ENCODE measurements around the gene OGFR.

OGFR gene

DNA sequence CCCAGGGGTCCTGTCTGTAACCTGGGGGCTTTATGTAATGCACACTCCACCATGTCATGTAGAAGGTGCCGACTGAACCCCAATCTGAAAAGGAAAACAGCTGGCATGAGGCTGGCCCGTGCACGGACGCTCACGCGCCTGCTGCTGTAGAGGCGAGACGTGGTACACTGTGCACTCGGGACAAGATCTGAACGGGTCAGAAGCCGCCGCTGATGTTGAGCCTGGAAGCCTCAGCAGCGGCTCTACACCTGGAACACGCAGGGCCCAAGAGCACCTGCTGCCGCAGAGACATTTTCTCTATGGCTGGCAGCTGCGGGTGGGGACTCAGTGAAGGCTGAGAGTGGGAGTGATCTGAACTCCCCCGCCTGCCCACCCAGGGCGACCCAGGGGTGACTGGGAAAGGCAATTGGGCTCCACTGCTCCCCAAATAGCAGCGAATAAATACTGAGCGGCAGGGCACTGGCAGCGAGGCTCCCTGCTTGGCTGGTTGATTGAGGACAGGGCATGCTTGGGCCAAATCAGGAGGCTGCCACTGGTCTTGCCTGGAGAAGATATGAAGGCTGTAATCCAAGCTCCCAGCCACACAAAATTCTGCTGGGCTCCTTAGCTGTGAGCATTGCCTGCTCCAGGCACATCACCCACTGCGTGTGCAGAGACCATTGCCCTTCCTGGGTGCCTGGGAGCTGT lies 2.5 kb upstream of the OGFR start:
- no peak for DNase-seq

DNA sequence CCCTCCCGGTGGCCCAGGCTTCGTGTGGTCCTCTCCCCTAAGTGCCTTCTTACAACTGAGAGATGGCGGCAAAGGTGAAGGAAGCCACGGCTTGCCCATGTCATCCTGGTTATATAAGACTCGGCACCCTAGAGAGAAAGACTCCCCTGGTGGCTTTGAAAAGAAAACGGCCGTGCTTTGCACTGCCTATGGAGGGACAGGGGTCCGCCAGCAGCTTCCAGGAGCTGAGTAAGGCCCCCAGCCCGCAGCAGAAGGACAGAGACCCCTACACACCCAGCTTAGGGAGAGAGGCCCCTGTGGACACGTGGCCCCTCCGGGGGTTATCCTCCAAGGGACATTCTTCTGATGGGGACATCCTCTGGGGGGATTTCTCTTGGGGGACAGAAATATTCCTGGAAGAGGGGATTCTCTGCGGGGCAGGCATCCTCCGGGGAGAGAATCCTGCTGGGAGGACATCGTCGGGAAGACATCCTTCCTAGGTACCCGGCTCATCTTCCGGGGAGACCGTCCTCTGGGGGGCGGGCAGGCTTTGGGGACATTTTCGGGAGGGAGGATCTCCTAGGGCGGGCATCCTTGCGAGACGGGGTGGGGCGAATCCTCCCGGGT lies 511 bp upstream of the OGFR start:
- DNase-seq, result peak; percentile 38

DNA sequence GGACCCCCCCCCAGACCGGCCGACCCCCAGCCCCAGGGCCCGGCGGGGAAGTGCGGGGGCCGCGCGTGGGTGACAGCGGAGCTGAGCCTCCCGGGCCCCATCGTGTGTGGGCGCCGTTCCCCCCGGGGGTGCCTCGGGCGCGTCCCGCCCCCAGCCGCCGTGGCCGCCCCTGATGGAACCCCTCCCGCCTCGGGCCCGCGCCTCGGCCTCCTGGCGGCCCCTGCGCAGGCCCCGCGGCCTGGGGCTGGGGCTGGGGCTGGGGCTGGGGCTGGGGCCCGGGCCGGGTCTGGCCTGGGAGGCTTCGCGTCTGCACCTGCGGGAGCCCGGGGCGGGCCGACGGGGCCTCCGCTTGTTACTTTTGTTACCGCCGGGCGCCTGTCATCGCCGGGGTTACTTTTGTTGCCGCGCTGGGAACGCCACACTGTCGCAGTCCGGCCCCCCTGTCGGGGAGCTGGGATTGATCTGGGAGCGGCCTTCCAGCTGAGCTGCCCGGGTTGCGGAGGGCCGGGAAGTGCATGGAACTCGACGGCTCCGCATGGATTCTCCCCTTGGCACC lies 598 bp downstream of the OGFR start:
- peak; percentile 49 for DNase-seq

DNA sequence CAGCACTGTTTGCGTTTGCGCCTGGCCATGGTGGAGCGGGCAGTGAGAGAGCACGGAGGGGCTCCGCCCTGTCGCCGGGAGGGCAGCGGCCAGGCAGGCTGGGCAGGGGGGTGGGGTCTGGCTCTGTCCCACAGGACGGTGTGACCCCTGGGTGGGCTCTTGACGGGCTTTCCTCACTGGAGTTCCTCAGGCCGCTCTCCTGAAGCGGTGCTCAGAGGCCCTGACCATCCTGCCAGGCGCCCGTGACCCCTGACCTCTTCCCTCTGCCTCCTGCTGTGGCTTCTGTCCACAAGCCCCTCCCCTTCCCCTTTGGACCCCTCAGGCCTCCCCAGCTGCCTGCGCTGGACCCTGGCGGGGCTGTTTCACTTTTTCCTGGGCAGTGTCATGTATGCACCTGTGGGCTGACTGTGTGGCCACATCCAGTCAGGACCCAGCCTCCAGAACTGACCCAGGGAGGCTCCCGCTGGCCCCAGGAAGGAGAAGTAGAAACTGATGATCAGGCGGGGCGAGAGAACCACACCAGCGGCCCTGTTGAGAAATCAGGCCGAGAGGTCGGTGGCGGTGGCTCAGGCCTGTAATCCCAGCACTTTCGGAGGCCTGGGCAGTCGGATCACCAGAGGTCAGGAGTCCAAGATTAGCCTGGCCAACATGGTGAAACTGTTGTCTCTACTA lies 1.2 kb downstream of the OGFR start:
- no peak for DNase-seq

DNA sequence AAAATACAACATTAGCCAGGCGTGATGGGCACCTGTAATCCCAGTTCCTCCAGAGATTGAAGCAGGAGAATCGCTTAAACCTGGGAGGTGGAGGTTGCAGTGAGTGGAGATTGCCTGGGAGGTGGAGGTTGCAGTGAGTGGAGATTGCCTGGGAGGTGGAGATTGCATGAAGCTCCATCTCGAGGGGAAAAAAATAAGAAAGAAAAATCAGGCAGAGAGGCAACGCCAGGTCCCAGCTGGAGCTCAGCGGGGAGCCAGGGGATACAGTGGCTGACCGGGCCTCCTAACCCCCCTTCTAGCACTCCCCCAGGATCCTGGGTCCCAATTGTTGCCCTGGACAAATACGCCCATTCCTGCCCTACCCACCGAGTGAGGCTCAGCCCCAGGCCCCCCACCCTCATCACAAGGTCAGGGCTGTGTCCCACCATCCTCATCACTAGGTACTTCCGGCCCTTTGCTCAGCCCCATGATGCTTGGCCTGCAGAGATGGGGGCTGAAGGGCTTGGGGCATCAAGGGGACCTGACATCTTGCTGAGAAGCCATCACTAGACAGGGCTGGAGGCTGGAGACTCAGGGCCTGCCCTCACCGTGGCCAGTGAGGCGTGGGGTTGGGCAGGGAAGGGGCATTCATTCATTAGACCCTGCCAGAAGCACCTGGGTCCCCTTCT lies 1.9 kb downstream of the OGFR start:
- no peak for DNase-seq

DNA sequence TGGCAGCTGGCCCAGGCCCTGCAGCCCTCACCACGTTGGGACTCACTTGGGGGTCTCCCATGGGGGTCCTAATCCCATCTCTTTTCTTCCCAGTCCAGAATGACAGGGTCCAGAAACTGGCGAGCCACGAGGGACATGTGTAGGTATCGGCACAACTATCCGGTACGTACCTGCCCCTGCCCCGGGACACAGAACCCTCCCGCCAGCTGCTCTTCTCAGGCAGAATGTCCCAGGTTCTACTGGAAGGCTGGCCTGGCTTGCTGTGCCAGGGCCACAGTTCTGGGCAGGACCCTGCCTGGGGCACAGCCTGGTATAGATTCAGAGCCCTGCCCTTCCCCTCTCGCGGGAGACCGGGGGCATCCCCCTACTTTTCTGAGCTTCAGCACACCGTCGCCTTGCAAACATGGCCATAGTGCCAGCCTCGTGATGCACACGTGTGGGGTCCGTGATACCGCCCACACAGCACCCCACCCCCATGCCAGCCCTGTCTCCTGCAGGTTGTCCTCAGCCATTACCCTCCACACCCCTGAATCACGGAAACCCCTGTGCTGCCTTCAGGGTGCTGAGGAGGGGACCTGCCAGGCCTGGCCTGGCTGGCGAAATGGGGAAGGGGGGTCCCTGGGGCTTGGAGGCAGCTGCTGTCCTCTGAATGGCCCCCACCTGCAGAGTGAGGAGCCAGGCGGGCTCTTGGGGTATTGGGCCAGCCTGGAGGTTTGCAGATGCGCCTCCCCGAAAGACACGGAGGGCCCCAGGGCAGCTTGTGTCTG lies 3.0 kb downstream of the OGFR start:
- no peak for DNase-seq

DNA sequence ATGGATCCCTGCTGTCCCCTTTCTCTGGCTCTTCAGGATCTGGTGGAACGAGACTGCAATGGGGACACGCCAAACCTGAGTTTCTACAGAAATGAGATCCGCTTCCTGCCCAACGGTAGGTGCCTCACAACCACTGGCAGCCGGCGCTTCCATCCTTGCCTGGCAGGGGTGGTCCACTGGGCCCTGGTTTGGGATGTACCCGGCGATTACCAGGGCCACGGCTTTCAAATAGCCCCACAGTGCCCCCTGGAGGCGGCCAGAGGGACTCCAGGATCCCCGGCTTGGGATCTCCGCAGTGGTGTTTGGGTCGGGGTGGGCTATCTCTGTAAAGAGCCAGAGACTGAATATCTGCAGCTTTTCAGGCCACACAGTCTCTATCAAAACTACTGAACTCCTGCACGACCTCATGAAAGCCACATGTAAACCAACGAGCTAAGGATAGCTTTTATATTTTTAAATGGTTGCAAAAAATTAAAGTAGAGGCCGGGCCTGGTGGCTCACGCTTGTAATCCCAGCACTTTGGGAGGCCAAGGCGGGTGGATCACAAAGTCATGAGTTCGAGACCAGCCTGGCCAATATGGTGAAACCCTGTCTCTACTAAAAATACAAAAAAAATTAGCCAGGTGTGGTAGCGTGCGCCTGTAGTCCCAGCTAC lies 3.7 kb downstream of the OGFR start:
- peak; percentile 43 for DNase-seq

DNA sequence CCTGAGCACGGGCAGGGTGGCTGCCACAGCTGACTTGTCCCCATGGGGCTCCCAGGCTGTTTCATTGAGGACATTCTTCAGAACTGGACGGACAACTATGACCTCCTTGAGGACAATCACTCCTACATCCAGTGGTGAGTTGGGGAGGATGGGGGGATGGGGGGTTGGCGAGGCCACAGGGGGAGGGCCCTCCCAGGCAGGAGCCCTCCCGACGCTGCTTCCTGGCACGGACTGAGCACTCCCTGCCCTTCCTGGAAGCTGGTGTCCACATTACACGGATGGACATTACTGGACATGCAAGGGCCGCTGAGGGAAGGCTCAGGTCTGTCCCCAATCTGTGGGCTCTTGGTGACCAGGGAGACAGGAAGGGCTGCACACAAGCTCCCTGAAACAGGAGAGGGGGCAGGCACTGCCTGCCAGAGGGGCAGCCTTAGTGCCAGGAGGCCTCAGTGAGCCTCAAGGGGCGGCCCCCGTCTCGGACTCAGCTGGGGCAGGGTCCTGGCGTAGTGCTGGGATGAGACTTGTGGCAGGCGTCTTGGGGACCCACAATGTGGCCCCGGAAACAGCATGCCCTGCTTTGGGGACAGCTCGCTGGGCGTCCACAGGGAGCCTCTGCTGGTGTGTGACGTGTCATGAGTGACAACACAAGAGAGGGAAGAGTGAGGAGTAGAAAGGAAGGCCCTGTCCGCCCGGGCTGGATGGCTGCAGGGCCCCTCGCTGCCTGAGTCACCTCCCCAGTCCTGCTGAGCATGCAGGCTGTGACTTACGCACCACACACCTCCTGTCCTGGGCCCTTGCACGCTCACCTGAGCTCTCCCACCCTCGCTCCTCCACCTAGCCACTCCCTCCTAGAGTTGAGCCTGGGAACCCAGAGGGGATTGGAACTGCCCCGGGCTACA lies 5.1 kb downstream of the OGFR start:
- DNase-seq, result no peak

DNA sequence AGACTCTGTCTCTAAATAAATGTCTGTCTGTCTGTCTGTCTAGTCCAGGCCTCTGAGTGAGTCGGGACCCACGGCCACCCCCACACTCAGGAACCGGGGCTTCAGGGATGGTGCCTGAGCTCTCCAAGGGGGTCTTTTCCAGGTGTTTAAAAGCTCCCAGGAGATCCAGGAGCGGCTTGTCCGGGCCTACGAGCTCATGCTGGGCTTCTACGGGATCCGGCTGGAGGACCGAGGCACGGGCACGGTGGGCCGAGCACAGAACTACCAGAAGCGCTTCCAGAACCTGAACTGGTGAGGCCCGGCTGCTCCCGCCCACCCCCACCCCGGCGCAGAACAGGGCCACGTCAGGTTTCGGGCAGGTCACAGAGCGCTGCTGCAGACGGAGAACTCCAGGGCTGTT lies 6.7 kb downstream of the OGFR start:
- DNase-seq, result no peak

DNA sequence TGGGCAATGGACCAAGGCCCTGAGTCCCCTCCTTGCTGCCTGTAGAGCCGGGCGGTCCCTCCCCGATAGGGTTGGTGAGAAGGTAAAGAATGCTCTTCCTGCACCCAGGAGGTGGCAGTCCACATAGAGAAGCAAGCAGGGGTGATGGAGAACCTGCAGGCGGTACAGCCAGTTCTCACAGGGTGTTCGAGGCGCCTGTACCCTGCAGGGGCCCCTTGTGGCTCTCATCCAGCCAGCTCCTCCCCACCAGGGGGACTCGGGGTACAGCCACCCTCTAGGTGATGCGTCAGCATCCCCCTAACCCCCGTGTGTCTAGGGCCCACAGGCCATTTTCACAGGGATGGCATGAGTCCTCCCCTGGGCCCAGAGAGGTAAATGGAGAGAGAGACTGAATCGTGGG lies 7.1 kb downstream of the OGFR start:
- no peak for DNase-seq

DNA sequence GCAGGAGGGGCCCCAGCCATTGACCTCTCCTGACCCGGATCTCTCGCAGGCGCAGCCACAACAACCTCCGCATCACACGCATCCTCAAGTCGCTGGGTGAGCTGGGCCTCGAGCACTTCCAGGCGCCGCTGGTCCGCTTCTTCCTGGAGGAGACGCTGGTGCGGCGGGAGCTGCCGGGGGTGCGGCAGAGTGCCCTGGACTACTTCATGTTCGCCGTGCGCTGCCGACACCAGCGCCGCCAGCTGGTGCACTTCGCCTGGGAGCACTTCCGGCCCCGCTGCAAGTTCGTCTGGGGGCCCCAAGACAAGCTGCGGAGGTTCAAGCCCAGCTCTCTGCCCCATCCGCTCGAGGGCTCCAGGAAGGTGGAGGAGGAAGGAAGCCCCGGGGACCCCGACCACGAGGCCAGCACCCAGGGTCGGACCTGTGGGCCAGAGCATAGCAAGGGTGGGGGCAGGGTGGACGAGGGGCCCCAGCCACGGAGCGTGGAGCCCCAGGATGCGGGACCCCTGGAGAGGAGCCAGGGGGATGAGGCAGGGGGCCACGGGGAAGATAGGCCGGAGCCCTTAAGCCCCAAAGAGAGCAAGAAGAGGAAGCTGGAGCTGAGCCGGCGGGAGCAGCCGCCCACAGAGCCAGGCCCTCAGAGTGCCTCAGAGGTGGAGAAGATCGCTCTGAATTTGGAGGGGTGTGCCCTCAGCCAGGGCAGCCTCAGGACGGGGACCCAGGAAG lies 7.7 kb downstream of the OGFR start:
- DNase-seq, result no peak

DNA sequence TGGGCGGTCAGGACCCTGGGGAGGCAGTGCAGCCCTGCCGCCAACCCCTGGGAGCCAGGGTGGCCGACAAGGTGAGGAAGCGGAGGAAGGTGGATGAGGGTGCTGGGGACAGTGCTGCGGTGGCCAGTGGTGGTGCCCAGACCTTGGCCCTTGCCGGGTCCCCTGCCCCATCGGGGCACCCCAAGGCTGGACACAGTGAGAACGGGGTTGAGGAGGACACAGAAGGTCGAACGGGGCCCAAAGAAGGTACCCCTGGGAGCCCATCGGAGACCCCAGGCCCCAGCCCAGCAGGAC lies 8.2 kb downstream of the OGFR start:
- no peak for DNase-seq

DNA sequence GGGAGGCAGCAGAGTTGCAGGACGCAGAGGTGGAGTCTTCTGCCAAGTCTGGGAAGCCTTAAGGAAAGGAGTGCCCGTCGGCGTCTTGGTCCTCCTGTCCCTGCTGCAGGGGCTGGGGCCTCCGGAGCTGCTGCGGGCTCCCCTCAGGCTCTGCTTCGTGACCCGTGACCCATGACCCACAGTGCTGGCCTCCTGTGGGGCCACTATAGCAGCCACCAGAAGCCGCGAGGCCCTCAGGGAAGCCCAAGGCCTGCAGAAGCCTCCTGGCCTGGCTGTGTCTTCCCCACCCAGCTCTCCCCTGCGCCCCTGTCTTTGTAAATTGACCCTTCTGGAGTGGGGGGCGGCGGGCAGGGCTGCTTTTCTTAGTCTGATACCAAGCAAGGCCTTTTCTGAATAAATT lies 9.0 kb downstream of the OGFR start:
- no peak for DNase-seq

DNA sequence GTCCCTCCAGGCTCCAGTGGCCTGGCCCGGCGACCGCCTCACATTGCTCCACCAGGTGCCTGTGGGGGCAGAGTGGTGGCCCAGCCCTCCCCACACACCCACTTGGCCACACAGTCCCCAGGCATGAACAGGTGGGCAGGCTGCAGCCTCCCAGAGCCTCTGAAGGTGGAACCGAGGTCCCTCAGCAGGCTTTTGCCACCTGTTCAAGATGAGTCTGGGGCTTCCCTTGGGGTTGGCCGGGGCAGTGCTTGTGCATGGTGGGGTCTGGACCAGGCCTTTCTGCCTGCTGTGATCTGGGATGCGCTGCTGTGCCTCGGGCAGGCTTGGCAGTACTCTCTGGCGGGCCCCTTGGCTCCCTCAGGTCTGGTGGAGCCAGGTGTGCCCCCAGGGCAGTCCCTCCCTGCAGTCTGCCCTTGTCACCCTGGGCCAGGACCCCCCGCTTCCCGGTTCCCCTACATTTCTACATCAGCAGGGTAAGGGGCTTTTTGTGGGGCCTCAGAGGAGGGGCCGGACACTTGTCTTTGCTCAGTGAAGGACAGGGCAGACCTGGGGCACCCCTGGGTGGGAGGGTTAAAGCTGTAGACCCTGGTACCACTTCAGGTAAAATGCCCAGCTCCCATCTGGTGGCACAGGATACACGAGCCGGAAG lies 9.5 kb downstream of the OGFR start:
- DNase-seq, result no peak

DNA sequence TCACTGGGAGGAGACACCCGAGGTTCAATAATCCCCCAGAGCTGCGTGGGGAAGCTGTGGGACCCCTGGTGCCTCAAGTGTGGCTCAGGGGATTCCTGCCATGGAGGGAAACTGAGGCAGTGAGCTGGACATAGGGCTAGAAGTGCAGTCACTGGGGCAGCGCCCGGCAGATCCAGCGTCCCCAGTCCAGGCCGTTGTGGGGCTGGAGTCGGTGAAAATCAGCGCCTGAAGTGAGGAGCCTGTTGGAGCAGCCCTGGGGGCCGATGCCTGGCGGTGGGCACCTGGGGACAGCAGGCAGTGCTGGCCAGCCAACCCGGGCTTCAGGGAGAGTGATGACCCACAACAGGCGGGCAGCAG lies 10.1 kb downstream of the OGFR start:
- no peak for DNase-seq

DNA sequence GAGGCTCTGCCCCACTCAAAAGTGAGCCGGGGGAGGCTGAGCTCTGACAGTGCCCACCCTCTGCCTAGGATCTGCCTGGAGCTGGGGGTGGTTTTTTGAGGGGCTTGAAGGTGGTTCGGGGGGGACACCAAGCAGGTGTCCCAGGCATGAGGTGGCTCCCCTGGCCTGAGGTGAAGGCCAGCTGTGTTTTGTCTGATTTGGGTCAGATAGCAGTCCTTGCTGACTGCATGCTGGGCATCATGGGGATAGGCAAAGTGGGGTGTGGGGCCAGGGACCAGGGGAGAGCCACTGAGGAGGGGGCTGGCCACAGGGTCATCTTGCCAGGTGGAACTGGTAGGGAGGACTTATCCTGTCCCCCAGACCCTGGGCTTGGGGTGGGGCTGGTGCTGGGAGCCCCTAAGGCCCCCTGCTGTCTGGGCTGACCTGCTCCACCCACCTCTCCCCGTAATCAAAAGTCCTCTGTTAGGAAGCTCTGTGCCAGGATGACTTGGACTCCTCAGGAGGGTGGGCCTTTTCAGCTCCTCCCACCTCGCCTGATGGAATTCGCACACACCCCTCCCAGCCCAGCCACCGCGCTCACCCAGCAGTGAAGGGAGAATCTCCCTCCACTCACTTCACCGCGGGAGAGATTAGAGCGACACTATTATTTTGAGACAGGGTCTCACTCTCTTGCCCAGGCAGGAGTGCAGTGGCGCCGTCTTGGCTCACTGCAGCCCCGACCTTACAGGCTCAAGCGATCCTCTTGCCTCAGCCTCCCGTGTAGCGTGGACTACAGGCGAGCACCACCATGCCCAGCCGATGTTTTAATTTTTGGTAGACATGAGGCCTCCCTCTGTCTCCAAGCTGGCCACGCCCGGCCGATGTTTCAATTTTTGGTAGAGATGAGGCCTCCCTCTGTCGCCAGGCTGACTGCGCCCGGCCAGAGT lies 10.7 kb downstream of the OGFR start:
- DNase-seq, result no peak

DNA sequence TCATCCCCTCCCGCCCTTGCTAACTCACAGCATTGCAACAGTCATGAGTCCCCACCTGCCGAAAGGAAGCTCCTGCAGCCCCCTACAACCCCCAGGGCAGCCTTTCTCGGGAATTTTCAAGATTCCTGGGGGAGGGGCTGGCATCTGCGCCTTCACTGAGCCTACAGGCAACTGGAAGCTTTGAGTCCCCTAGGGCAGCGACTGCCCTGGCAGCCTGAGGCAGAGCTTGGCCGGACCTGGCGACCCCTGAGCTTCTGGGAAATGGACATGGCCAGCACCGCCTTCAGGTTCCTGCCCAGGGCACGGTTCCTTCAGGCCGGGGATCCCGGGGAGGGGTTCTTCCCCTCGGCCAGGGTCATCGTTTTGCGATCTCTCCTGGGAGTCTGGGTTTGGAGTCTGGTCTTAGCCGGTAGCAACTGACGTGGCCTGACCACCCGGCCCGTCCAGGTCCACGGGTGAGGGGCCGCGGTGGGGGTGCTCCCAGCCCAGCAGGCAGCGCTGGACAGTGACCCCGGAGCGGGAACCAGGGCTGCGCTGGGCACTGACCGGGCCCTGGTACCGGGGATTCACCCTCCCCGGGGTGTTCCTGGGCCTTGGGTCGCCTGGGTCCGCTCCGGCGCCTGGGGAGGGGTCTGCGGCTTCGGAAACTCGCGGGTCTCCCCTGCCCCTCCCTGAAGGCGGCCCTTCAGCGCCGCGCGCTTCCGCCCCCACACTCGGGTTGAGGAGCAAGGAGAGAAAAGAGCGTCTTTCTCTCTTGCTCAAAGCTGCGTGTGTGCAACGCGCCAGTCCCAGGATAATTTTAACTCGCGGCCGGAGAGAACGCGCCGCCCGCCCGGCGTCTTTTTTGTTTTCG lies 11.6 kb downstream of the OGFR start:
- no peak for DNase-seq

Measured in NCI-H146 (cell line).